ENCODE measurements around the gene FAM47E.

DNA sequence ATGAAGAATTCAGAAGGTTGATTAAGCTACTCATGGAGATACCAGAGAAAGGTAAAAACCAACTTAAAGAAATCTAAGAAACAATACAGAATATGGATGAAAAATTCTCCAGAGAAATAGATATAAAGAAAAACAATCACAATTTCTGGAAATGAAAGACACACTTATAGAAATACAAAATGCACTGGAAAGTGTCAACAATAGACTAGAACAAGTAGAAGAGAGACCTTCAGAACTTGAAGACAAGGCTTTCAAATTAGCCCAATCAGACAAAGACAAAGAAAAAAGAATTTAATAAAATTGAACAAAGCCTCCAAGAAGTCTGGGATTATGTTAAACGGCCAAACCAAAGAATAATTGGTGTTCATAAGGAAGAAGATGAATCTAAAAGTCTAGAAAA lies 64.6 kb downstream of the FAM47E start:
- no peak for TF ChIP-seq POLR2A (IDR thresholded peaks at IDR 0.05; ENCODE audit: insufficient read depth in 1 of 2, low read depth in 2 of 2, low read length in 2 of 2)
- TF ChIP-seq ZZZ3 (CRISPR knock-in tag; IDR thresholded peaks at IDR 0.05; ENCODE audit: borderline replicate concordance) = no peak
- no peak for TF ChIP-seq MEIS1 (CRISPR knock-in tag; IDR thresholded peaks at IDR 0.05; ENCODE audit: borderline replicate concordance)
- no peak for TF ChIP-seq BRCA1 (CRISPR knock-in tag; IDR thresholded peaks at IDR 0.05)
- TF ChIP-seq, protein P1, sequence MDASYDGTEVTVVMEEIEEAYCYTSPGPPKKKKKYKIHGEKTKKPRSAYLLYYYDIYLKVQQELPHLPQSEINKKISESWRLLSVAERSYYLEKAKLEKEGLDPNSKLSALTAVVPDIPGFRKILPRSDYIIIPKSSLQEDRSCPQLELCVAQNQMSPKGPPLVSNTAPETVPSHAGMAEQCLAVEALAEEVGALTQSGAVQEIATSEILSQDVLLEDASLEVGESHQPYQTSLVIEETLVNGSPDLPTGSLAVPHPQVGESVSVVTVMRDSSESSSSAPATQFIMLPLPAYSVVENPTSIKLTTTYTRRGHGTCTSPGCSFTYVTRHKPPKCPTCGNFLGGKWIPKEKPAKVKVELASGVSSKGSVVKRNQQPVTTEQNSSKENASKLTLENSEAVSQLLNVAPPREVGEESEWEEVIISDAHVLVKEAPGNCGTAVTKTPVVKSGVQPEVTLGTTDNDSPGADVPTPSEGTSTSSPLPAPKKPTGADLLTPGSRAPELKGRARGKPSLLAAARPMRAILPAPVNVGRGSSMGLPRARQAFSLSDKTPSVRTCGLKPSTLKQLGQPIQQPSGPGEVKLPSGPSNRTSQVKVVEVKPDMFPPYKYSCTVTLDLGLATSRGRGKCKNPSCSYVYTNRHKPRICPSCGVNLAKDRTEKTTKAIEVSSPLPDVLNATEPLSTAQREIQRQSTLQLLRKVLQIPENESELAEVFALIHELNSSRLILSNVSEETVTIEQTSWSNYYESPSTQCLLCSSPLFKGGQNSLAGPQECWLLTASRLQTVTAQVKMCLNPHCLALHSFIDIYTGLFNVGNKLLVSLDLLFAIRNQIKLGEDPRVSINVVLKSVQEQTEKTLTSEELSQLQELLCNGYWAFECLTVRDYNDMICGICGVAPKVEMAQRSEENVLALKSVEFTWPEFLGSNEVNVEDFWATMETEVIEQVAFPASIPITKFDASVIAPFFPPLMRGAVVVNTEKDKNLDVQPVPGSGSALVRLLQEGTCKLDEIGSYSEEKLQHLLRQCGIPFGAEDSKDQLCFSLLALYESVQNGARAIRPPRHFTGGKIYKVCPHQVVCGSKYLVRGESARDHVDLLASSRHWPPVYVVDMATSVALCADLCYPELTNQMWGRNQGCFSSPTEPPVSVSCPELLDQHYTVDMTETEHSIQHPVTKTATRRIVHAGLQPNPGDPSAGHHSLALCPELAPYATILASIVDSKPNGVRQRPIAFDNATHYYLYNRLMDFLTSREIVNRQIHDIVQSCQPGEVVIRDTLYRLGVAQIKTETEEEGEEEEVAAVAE (CRISPR knock-in tag; IDR thresholded peaks at IDR 0.05; ENCODE audit: borderline replicate concordance) = no peak
